GM12878 (cell line): ENCODE data around the gene SMIM38. TPM values are rescaled to one million over a fixed set of nuclear protein-coding genes. Genes with fewer than 3 reads are reported as not detected.
"Not testable (repeated sequence)": the region's sequence is repeated elsewhere in the genome, so short reads cannot be mapped to it uniquely, and the experiment has no call there.

Experiments
- ATAC-seq: fragments of 200-7000 bp; cut with Tn5 transposase; 3 replicates; pipeline ENCODE4 v1.9.1; 2020; ENCODE audit warnings: mild to moderate bottlenecking, moderate library complexity
- BruUV-seq: library from RNA; stranded (reverse); fragments of 400-500 nt; replicated peaks from 2 replicates; lab custom pipeline; 2021; lab: Mats Ljungman, UMichigan
- CTCF ChIA-PET: fragments of 300-600 bp; sonication (Branson Sonifier 250); formaldehyde crosslinking; extraction: SDS; loops from one replicate; lab custom pipeline; 2021; ENCODE audit warnings: inconsistent platforms; lab: Yijun Ruan, JAX
- POLR2A ChIA-PET: fragments of 350-600 bp; formaldehyde crosslinking; extraction: SDS; loops from one replicate; lab custom pipeline; 2021; ENCODE audit warnings: inconsistent platforms; lab: Charles Lee
- RAD21 ChIA-PET: fragments of 300-600 bp; sonication (Branson Sonifier 250); formaldehyde crosslinking; loops from one replicate; lab custom pipeline; 2023; ENCODE audit warnings: antibody characterized with exemption; ENCODE audit not compliant: unreplicated experiment; lab: Charles Lee
- SMC1A ChIA-PET: fragments of 300-600 bp; sonication (Branson Sonifier 250); formaldehyde crosslinking; loops from one replicate; lab custom pipeline; 2023; ENCODE audit not compliant: unreplicated experiment, uncharacterized antibody; lab: Charles Lee
- DNase-seq: peaks from one replicate; pipeline ENCODE4 v3.0.0-alpha.2; 2011; ENCODE audit warnings: low read depth, low spot score
- FAIRE-seq: peaks from 3 replicates; lab custom pipeline; 2011; peaks lifted over from hg19 to GRCh38; lab: Jason Lieb, UNC
- H2AFZ ChIP-seq: 2 replicates; pipeline ENCODE4 v1.6.0; 2011; ENCODE audit warnings: low read depth, low read length, control low read depth; ENCODE audit not compliant: control insufficient read depth
- H3K27ac ChIP-seq: 2 replicates; pipeline ENCODE4 v1.5.1; 2011; ENCODE audit warnings: control low read depth; ENCODE audit not compliant: control insufficient read depth, insufficient read depth
- H3K27me3 ChIP-seq, 2 experiments: replicated peaks in 1 of 2; 2 replicates each; pipeline versions ENCODE4 v1.6.0 to v1.6.1; 2011; ENCODE audit warnings: low read length in 1 of 2; ENCODE audit not compliant: control insufficient read depth in 2 of 2, insufficient read depth in 2 of 2
- H3K36me3 ChIP-seq, 2 experiments: 2 replicates each; pipeline ENCODE4 v1.5.1; 2011; ENCODE audit warnings: low read length in 1 of 2; ENCODE audit not compliant: control insufficient read depth in 2 of 2, insufficient read depth in 2 of 2
- H3K4me1 ChIP-seq: 2 replicates; pipeline ENCODE4 v1.6.1; 2011; ENCODE audit warnings: mild to moderate bottlenecking, low read length, moderate library complexity, mixed read lengths; ENCODE audit not compliant: control insufficient read depth, insufficient read depth
- H3K4me2 ChIP-seq: 2 replicates; pipeline ENCODE4 v1.6.0; 2011; ENCODE audit warnings: control low read depth; ENCODE audit not compliant: control insufficient read depth, insufficient read depth
- H3K4me3 ChIP-seq: fragments of 200-600 bp; sonication (generic); 2 replicates; pipeline ENCODE4 v1.5.1; 2016
- H3K79me2 ChIP-seq: 2 replicates; pipeline ENCODE4 v1.6.0; 2011; ENCODE audit warnings: low read length; ENCODE audit not compliant: control insufficient read depth, insufficient read depth
- H3K9ac ChIP-seq: 2 replicates; pipeline ENCODE4 v1.8.0; 2011; ENCODE audit warnings: low read length, control low read depth, mixed read lengths; ENCODE audit not compliant: control insufficient read depth, insufficient read depth
- H3K9me3 ChIP-seq: replicated peaks from 3 replicates; pipeline ENCODE4 v1.5.1; 2011; ENCODE audit warnings: mild to moderate bottlenecking, low read length; ENCODE audit not compliant: control insufficient read depth, insufficient read depth
- H4K20me1 ChIP-seq: 2 replicates; pipeline ENCODE4 v1.6.0; 2011; ENCODE audit not compliant: control insufficient read depth, insufficient read depth
- ZBTB11 ChIP-seq: fragments of 450-650 bp; formaldehyde crosslinking; IDR thresholded peaks from 2 replicates; pipeline ENCODE4 v1.5.0; 2022; ENCODE audit warnings: mild to moderate bottlenecking, missing genetic modification characterization
- ZNF384 ChIP-seq: IDR thresholded peaks from 2 replicates; pipeline ENCODE4 v1.6.1; 2012; ENCODE audit warnings: low read depth, mild to moderate bottlenecking, low read length, improper control_type of control experiment, borderline replicate concordance
- WGBS: methylation state at CpG from one replicate; pipeline ENCODE4 v1.1.6; 2016; ENCODE audit warnings: low lambda C conversion rate; ENCODE audit not compliant: insufficient replicate concordance, insufficient coverage; ENCODE audit errors: missing lambda C conversion rate; 5-methylcytosine and 5-hydroxymethylcytosine counted together
- in situ Hi-C: fragments of 300-500 bp; cut with MboI; formaldehyde crosslinking; loops from 9 replicates; pipeline ENCODE4 v1.14.3; 2018; ENCODE audit warnings: mixed read lengths
- intact Hi-C: fragments of 100-400 bp; cut with micrococcal nuclease; formaldehyde crosslinking; loops from one replicate; pipeline ENCODE4 v1.14.2; 2022; ENCODE audit not compliant: unreplicated experiment
- polyA plus RNA-seq, 11 experiments: library from polyadenylated mRNA; depleted of rRNA in 4 of 11; unstranded in 6 of 11; stranded (reverse) in 5 of 11; fragments of >200 nt; fragmentation: Nextera tagmentation in 4 of 11; fragmentation: Illumina TruSeq in 1 of 11; extraction: Ambion mirVana in 4 of 11; extraction: Trizol in 1 of 11; gene quantifications; 1 replicate in 1 of 11; 2 replicates in 10 of 11; pipeline versions ENCODE4 v1.2.1 to v1.2.3, GENCODE V29; 2011 to 2016; ENCODE audit warnings: inconsistent platforms in 2 of 11, missing spikeins in 2 of 11, low read depth in 1 of 11
- total RNA-seq, 4 experiments: library from RNA; depleted of rRNA in 3 of 4; stranded (reverse); fragments of >200 nt in 3 of 4; fragmentation: Illumina TruSeq in 1 of 4; extraction: Trizol in 1 of 4; gene quantifications; 2 replicates each; pipeline versions ENCODE4 v1.2.1 to v1.2.3, GENCODE V29; 2013 to 2021

SMIM38 gene
- total and polyA plus RNA-seq, 10 of the 15 experiments (the other 5 are each of a cell fraction or from before 2014, with no cell fraction given): 0.15 to 5.0 (median 2.1) TPM; not detected in 1

DNA sequence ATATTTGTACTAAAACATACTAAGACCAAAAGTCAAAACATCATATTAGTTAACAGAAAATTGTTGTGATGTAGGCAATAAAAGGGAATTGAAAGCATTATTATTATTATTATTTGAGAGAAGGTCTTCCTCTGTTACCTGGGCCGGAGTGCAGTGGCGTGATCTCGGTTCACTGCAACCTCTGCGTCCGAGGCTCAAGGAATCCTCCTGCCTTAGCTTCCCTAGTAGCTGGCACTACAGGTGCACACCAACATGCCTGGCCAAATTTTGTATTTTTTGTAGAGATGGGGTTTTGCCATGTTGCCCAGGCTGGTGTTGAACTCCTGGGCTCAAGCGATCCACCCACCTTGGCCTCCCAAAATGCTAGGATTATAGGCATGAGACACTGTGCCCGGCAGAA is 15.6 kb upstream of the SMIM38 start:
- POLR2A ChIA-PET, BruUV-seq, FAIRE-seq, H3K27ac ChIP-seq, H2AFZ ChIP-seq, H3K79me2 ChIP-seq, H3K4me3 ChIP-seq, H3K9ac ChIP-seq, H3K36me3 ChIP-seq, H3K4me2 ChIP-seq, intact Hi-C loops, in situ Hi-C loops, RAD21 ChIA-PET, ATAC-seq, H3K27me3 ChIP-seq, SMC1A ChIA-PET, H4K20me1 ChIP-seq, DNase-seq: not testable (repeated sequence)
- WGBS: 82% methylated on average over 7 of the region's 7 CpGs
- Histone ChIP-seq H3K9me3 (peaks cover 30% of the 10 kb centered on the region; the same call in 2 of the 3 replicates), H3K4me1 (peaks cover 17% of the 10 kb centered on the region)
- CTCF ChIA-PET: interaction anchor here (1.8 kb wide), 1 partner anchor 100 kb away, joined by 4 read pairs; no protein-coding TSS in a partner anchor

DNA sequence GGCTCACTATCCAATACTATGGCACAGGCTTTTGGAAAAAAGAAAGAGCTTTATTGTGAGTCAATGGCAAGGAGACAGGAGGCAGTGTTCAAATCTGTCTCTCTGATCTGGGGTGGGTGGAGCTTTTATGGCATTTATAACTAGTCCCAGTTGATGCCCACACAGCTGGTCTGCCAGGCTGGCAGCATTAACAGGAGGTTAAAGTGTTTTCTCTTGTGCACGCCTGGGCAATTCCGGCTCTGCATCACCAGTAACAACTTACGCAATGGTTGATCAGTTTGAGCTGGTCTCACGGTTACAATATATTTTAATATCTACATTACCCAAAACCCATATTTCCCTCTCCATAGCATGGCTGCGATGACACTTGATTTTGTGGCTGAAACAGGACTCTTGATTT is 15.1 kb upstream of the SMIM38 start:
- FAIRE-seq (no peak), DNase-seq (no peak), ATAC-seq (no peak)
- Histone ChIP-seq H3K27ac (no peak overlapping the region), H3K9ac (no peak overlapping the region), H3K4me3 (no peak overlapping the region), H4K20me1 (no peaks in the 10 kb centered on the region), H3K36me3 (no peaks in the 10 kb centered on the region), H3K9me3 (peaks cover 26% of the 10 kb centered on the region; the same call in 2 of the 3 replicates), H3K4me2 (no peak overlapping the region), H2AFZ (no peak overlapping the region), H3K4me1 (peaks cover 12% of the 10 kb centered on the region), H3K79me2 (no peaks in the 10 kb centered on the region), H3K27me3 (no peaks in the 10 kb centered on the region)
- POLR2A ChIA-PET: no interaction called here
- 46% methylated on average over 5 of the region's 5 CpGs for WGBS
- in situ Hi-C loops: no loop called here
- SMC1A ChIA-PET: interaction anchor here (0.6 to 1.0 kb wide), 2 partner anchors 9 to 71 kb away, joined by 3 to 5 read pairs; no protein-coding TSS in a partner anchor
- intact Hi-C loops: no loop called here
- no peak for TF ChIP-seq ZNF384
- TF ChIP-seq ZBTB11: no peak
- RAD21 ChIA-PET: no interaction called here
- CTCF ChIA-PET: interaction anchor here (0.8 to 1.8 kb wide), 2 partner anchors 8 to 99 kb away, joined by 3 to 4 read pairs; no protein-coding TSS in a partner anchor
- BruUV-seq: no TSS peak
